Astrocyte (in vitro differentiated cells and primary cell): Measurements from ENCODE around the gene TMPRSS12.

ENCODE experiments used
- EZH2 ChIP-seq: IDR thresholded peaks from 2 replicates; pipeline ENCODE4 v1.6.1; 2012; ENCODE audit warnings: mild to moderate bottlenecking, low read length, inconsistent platforms; ENCODE audit not compliant: insufficient read depth
- TF ChIP-seq, protein P1 (sequence below): IDR thresholded peaks from 2 replicates; pipeline ENCODE4 v1.5.1; 2011; ENCODE audit warnings: low read depth, mild to moderate bottlenecking, inconsistent platforms, low read length, moderate library complexity; ENCODE audit not compliant: insufficient read depth

DNA sequence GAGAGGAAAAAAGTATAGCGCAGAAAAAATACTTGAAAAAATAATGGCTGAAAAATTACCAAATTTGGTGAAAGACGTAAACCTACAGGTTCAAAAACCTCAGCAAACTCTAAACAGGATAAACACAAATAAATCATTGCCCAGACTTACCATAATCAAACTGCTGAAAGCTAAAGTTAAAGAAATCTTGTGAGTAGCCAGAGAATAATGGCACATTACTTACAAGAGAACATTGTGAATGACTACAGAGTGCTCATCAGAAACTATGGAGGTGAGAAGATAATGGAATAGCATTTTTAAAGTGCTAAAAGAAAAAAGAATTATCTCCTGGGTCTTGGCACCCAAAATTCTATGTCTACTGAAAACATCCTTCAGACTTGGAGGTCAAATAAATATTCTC lies 42.8 kb upstream of the TMPRSS12 start:
- TF ChIP-seq, protein P1, sequence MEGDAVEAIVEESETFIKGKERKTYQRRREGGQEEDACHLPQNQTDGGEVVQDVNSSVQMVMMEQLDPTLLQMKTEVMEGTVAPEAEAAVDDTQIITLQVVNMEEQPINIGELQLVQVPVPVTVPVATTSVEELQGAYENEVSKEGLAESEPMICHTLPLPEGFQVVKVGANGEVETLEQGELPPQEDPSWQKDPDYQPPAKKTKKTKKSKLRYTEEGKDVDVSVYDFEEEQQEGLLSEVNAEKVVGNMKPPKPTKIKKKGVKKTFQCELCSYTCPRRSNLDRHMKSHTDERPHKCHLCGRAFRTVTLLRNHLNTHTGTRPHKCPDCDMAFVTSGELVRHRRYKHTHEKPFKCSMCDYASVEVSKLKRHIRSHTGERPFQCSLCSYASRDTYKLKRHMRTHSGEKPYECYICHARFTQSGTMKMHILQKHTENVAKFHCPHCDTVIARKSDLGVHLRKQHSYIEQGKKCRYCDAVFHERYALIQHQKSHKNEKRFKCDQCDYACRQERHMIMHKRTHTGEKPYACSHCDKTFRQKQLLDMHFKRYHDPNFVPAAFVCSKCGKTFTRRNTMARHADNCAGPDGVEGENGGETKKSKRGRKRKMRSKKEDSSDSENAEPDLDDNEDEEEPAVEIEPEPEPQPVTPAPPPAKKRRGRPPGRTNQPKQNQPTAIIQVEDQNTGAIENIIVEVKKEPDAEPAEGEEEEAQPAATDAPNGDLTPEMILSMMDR, result no peak
- TF ChIP-seq EZH2, result no peak
